Thyroid gland (tissue), 4 donors: ENCODE measurements around the gene PRAME. TPM values are rescaled to one million over a fixed set of nuclear protein-coding genes. Genes with fewer than 3 reads are reported as not detected.

ENCODE experiments used
- DNase-seq, 2 donors: peaks; one replicate each; pipeline ENCODE4 v3.0.0-alpha.2; 2019
- H3K27ac ChIP-seq, 3 donors: fragments of 200-600 bp; sonication (generic); 1 replicate in 2 of 3; 2 replicates in 1 of 3; pipeline ENCODE4 v1.5.1; 2016 to 2019; ENCODE audit warnings: mild to moderate bottlenecking in 1 of 3, moderate library complexity in 1 of 3
- H3K27me3 ChIP-seq: fragments of 200-600 bp; sonication (generic); one replicate; pipeline ENCODE4 v1.5.1; 2019
- H3K36me3 ChIP-seq, 2 donors: fragments of 200-600 bp; sonication (generic); one replicate each; pipeline ENCODE4 v1.5.1; 2016 to 2019
- H3K4me1 ChIP-seq, 2 donors: fragments of 200-600 bp; sonication (generic); one replicate each; pipeline ENCODE4 v1.5.1; 2017 to 2019
- H3K4me3 ChIP-seq, 3 donors: fragments of 200-600 bp; sonication (generic); replicated peaks in 1 of 3; 1 replicate in 2 of 3; 2 replicates in 1 of 3; pipeline ENCODE4 v1.5.1; 2016; ENCODE audit warnings: mild to moderate bottlenecking in 1 of 3
- H3K9me3 ChIP-seq: fragments of 200-600 bp; sonication (generic); one replicate; pipeline ENCODE4 v1.5.1; 2017
- POLR2A ChIP-seq, 2 donors: fragments of 450-650 bp; IDR thresholded peaks; one replicate each; pipeline ENCODE4 v1.6.1; 2017; ENCODE audit warnings: antibody characterized with exemption in 2 of 2, mild to moderate bottlenecking in 2 of 2, moderate library complexity in 1 of 2
- WGBS, 2 donors: methylation state at CpG; one replicate each; pipeline ENCODE4 v1.1.5; 2017; 5-methylcytosine and 5-hydroxymethylcytosine counted together
- intact Hi-C: fragments of 100-400 bp; cut with DNase I; formaldehyde crosslinking; loops from one replicate; pipeline ENCODE4 v1.15.1; 2023
- total RNA-seq, 4 donors: library from RNA; depleted of rRNA; stranded (reverse); fragments of >200 nt; gene quantifications; one replicate each; pipeline ENCODE4 v1.2.3, GENCODE V29; 2016
- TF ChIP-seq, protein P1 (sequence below), 6 experiments: fragments of 200-600 bp in 3 of 6; fragments of 450-650 bp in 3 of 6; sonication (generic) in 3 of 6; IDR thresholded peaks; one replicate each; pipeline ENCODE4 v1.5.1; 2016 to 2019; ENCODE audit warnings: antibody characterized with exemption in 6 of 6, mild to moderate bottlenecking in 2 of 6, inconsistent platforms in 1 of 6, moderate library complexity in 1 of 6

Gene PRAME
- total RNA-seq, 4 donors from 2014 or later: 0.45 to 0.67 TPM; not detected in 2

DNA sequence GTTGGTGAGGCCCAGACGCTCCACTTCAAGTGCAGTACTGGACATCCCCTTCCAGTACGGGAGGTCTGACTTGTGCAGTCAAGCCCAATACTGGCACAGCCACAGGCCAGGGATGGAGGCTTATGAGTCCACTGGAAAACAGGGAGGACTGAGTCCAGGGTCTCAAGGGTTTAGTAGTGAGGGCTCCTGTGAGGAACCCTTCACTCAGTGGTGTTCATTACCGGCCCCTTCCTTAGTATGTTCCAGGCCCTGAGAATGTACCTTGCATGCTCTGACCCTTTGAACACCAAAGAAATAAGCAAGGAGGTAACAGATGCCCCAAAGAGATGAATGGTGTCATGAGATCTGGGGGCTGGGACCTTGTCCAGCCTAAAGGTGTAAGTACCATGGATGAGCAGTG, 11.8 kb downstream of the PRAME start:
- TF ChIP-seq, protein P1, sequence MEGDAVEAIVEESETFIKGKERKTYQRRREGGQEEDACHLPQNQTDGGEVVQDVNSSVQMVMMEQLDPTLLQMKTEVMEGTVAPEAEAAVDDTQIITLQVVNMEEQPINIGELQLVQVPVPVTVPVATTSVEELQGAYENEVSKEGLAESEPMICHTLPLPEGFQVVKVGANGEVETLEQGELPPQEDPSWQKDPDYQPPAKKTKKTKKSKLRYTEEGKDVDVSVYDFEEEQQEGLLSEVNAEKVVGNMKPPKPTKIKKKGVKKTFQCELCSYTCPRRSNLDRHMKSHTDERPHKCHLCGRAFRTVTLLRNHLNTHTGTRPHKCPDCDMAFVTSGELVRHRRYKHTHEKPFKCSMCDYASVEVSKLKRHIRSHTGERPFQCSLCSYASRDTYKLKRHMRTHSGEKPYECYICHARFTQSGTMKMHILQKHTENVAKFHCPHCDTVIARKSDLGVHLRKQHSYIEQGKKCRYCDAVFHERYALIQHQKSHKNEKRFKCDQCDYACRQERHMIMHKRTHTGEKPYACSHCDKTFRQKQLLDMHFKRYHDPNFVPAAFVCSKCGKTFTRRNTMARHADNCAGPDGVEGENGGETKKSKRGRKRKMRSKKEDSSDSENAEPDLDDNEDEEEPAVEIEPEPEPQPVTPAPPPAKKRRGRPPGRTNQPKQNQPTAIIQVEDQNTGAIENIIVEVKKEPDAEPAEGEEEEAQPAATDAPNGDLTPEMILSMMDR (IDR thresholded peaks at IDR 0.05): no peak
- no peak for TF ChIP-seq POLR2A (IDR thresholded peaks at IDR 0.05)
- no peaks in the 10 kb centered on the region for H3K9me3 ChIP-seq
- DNase-seq: no peak
- no peaks in the 10 kb centered on the region for H3K36me3 ChIP-seq
- intact Hi-C loops: no loop called here
- no peaks in the 10 kb centered on the region for H3K27me3 ChIP-seq
- 69 to 91% methylated on average over 3 of the region's 3 CpGs for WGBS, 2 donors
- no peak overlapping the region for H3K27ac ChIP-seq
- H3K4me3 ChIP-seq: no peak overlapping the region
- H3K4me1 ChIP-seq: no peaks in the 10 kb centered on the region

DNA sequence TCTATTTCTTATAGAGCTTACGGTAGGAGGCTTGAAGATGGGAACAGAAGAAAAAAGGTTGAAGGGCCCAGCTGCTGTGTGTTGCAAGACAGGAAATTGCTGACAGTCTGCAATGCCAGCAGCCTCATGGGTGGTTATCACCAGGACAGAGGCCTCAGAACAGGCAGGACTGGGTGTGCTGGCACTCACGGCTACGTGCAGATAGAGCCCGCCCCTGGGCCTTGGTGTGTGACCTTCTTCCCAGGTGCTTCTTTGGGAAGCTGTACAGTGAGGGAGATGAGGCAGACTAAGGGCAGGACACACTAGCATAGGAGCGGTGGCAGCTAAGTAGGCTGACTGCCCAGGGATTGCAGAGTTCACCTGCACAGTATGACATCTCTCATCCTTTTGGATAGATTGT, 12.6 kb downstream of the PRAME start:
- Histone ChIP-seq H3K4me1 (no peaks in the 10 kb centered on the region), H3K4me3 (no peak overlapping the region), H3K27ac (no peak overlapping the region), H3K9me3 (no peaks in the 10 kb centered on the region), H3K27me3 (no peaks in the 10 kb centered on the region), H3K36me3 (no peaks in the 10 kb centered on the region)
- DNase-seq: no peak
- TF ChIP-seq POLR2A (IDR thresholded peaks at IDR 0.05): no peak
- TF ChIP-seq, protein P1 (IDR thresholded peaks at IDR 0.05): no peak
- intact Hi-C loops: no loop called here
- 68 to 77% methylated on average over 5 of the region's 5 CpGs for WGBS, 2 donors

DNA sequence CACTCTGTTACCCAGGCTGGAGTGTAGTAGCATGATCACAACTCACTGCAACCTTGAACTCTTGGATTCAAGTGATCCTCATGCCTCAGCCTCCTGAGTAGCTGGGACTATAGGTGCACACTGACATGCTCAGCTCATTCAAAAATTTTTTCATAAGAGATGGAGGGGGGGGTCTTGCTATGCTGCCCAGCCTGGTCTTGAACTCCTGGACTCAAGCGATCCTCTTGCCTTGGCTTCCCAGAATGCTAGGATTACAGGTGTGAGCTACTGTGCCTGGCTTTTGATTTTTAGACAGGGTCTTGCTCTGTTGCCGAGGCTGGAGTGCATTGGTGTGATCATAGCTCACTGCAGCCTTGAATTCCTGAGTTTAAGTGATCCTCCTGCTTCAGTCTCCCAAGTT, 14.0 kb downstream of the PRAME start:
- 73 to 81% methylated on average over 2 of the region's 2 CpGs for WGBS, 2 donors
- H3K27me3 ChIP-seq: no peaks in the 10 kb centered on the region
- no peak for DNase-seq
- no peaks in the 10 kb centered on the region for H3K9me3 ChIP-seq
- intact Hi-C loops: no loop called here
- no peaks in the 10 kb centered on the region for H3K36me3 ChIP-seq
- no peaks in the 10 kb centered on the region for H3K4me1 ChIP-seq
- TF ChIP-seq, protein P1 (IDR thresholded peaks at IDR 0.05): no peak
- TF ChIP-seq POLR2A (IDR thresholded peaks at IDR 0.05): no peak
- H3K27ac ChIP-seq: no peak overlapping the region
- H3K4me3 ChIP-seq: no peak overlapping the region

GRCh38 chr22:22538226-22538989, 20.7 kb downstream of the PRAME start:
- Histone ChIP-seq H3K27me3 (no peaks in the 10 kb centered on the region), H3K4me3 (no peak overlapping the region), H3K9me3 (no peaks in the 10 kb centered on the region), H3K36me3 (no peaks in the 10 kb centered on the region), H3K4me1 (no peaks in the 10 kb centered on the region), H3K27ac (no peak overlapping the region)
- DNase-seq: no peak
- 83 to 87% methylated on average over 7 of the region's 7 CpGs for WGBS, 2 donors
- no peak for TF ChIP-seq POLR2A (IDR thresholded peaks at IDR 0.05)
- TF ChIP-seq, protein P1 (IDR thresholded peaks at IDR 0.05): no peak
- intact Hi-C loops: no loop called here

DNA sequence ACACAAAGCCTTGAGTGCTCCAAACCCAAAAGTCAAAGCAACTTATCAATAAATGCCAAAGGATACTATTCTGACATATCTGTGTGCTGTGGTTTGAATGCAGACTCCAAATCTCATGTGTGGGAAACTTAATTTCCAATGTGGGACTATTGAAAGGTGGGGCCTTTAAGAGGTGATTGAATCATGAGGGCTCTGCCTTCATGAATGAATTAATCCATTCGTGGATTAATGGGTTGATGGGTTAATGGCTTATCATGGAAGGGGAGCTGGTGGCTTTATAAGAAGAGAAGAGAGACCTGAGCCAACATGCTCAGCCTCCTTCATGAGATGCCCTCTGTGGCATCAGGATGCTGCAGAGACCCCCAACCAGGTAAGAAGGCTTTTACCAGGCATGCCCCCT, 22.1 kb downstream of the PRAME start:
- intact Hi-C loops: no loop called here
- H3K27ac ChIP-seq: no peak overlapping the region
- no peaks in the 10 kb centered on the region for H3K36me3 ChIP-seq
- WGBS, 2 donors: 50 to 52% methylated on average over 1 of the region's 1 CpG
- H3K9me3 ChIP-seq: no peaks in the 10 kb centered on the region
- H3K4me1 ChIP-seq: no peaks in the 10 kb centered on the region
- no peak overlapping the region for H3K4me3 ChIP-seq
- TF ChIP-seq, protein P1 (IDR thresholded peaks at IDR 0.05): no peak
- no peak for TF ChIP-seq POLR2A (IDR thresholded peaks at IDR 0.05)
- no peaks in the 10 kb centered on the region for H3K27me3 ChIP-seq
- no peak for DNase-seq
